ENCODE data around the gene SFXN5.

- no peak for TF ChIP-seq CTCF (IDR thresholded peaks at IDR 0.05)
- no peak for TF ChIP-seq POLR2A (IDR thresholded peaks at IDR 0.05)
Measured at GRCh38 chr2:72999729-73000725, 71.5 kb downstream of the SFXN5 start.

All from right lobe of liver (tissue), 4 donors.